ENCODE data around the gene MRPL27. TPM values are rescaled to one million over a fixed set of nuclear protein-coding genes. Genes with fewer than 3 reads are reported as not detected.
"Not testable (repeated sequence)": the region's sequence is repeated elsewhere in the genome, so short reads cannot be mapped to it uniquely, and the experiment has no call there.

Gene MRPL27
- total and polyA plus RNA-seq, 2 of the 4 experiments (the other 2 are of a cell fraction), result 176 to 202 TPM

DNA sequence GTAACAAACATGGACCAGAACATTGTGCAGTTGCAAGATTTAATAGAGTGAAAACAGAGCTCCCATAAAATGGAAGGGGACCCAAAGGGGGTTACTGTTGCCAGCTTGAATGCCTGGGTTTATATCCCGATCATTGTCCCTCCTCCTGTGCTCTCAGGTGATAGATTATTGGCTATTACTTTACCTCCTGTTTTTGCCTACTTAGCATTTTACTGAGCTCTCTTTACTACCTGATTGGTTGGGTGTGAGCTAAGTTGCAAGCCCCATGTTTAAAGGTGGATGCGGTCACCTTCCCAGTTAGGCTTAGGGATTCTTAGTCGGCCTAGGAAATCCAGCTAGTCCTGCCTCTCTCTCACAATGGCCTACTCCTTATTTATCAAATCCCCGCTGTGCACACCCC lies 32.4 kb upstream of the MRPL27 start:
- H3K4ac ChIP-seq (ENCODE audit: low read depth, low read length); H4K91ac ChIP-seq (ENCODE audit: insufficient read depth, low read depth, low read length); in situ Hi-C loops (cut with MboI; ENCODE audit: low sequenced_read_pairs); H3K9me3 ChIP-seq (ENCODE audit: control insufficient read depth, insufficient read depth, low read length); H3K9ac ChIP-seq (ENCODE audit: low read depth, low read length); H2AFZ ChIP-seq (replicated peaks; ENCODE audit: low read length, poor library complexity); H3K14ac ChIP-seq (replicated peaks; ENCODE audit: low read depth, low read length); H2BK5ac ChIP-seq (ENCODE audit: low read depth, low read length, poor library complexity, severe bottlenecking); H2BK15ac ChIP-seq (ENCODE audit: low read depth, low read length); dilution Hi-C loops (cut with HindIII; ENCODE audit: low sequenced_read_pairs, unreplicated experiment); BruUV-seq (replicated peaks); H3K79me1 ChIP-seq (ENCODE audit: low read depth in 1 of 2, low read length in 2 of 2); H3K23ac ChIP-seq (ENCODE audit: low read depth, low read length); intact Hi-C loops (cut with micrococcal nuclease); H3K9me1 ChIP-seq (ENCODE audit: insufficient read depth, low read length); H3K4me1 ChIP-seq (ENCODE audit: control insufficient read depth, insufficient read depth, low read length); H2BK120ac ChIP-seq (ENCODE audit: low read depth, low read length); H3K18ac ChIP-seq (ENCODE audit: low read depth, low read length); CTCF ChIA-PET; H4K8ac ChIP-seq (ENCODE audit: low read depth in 2 of 2, low read length in 2 of 2); H3K4me3 ChIP-seq (ENCODE audit: insufficient read depth, low read depth, low read length); H3K56ac ChIP-seq (ENCODE audit: extremely low read depth, insufficient read depth, low read length); POLR2A ChIA-PET (ENCODE audit: unreplicated experiment); H2BK20ac ChIP-seq (ENCODE audit: low read depth, low read length); ATAC-seq (ENCODE audit: low read depth); H2AK9ac ChIP-seq (replicated peaks; ENCODE audit: low read depth, low read length, poor library complexity); H4K20me1 ChIP-seq (ENCODE audit: insufficient read depth, low read length); H2AK5ac ChIP-seq (ENCODE audit: low read depth, low read length); H3K27ac ChIP-seq (ENCODE audit: insufficient read depth, low read length); DNase-seq; H4K5ac ChIP-seq (ENCODE audit: low read depth, low read length); H3K4me2 ChIP-seq (ENCODE audit: low read depth, low read length); H3K36me3 ChIP-seq (ENCODE audit: control insufficient read depth, insufficient read depth, low read length): not testable (repeated sequence)
- peak; percentile 59 for TF ChIP-seq MAFK (IDR thresholded peaks at IDR 0.05; ENCODE audit: low read depth, low read length)
- 80% methylated on average over 1 of the region's 4 CpGs; no CpG with 5 or more reads in 1 of the 2 experiments for WGBS, 2 experiments (ENCODE audit: extremely low coverage in 2 of 2, insufficient read length in 1 of 2)
- H3K27me3 ChIP-seq (ENCODE audit: control insufficient read depth, insufficient read depth, low read length), result peaks cover 35% of the 10 kb centered on the region

DNA sequence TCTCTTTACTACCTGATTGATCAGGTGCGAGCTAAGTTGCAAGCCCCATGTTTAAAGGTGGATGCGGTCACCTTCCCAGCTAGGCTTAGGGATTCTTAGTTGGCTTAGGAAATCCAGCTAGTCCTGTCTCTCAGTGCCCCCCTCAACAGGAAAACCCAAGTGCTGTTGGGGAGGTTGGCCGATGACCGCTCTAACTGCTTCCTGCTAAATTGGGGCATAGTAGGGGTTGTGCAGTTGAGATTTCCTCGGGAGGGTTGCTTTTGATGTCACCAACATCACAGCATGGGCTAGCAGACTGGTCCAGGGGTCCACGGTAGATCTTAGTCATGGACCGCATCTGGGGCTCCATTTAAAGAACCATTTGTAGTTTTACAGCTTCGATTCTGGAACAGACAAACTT lies 26.6 kb upstream of the MRPL27 start:
- H3K9me1 ChIP-seq (ENCODE audit: insufficient read depth, low read length), result not testable (repeated sequence)

More for the DNA sequence above, 26.6 kb upstream of the MRPL27 start:
- H3K9ac ChIP-seq (ENCODE audit: low read depth, low read length); H3K27ac ChIP-seq (ENCODE audit: insufficient read depth, low read length); H3K79me1 ChIP-seq (ENCODE audit: low read depth in 1 of 2, low read length in 2 of 2); intact Hi-C loops (cut with micrococcal nuclease); H2BK15ac ChIP-seq (ENCODE audit: low read depth, low read length); H3K4me2 ChIP-seq (ENCODE audit: low read depth, low read length); CTCF ChIA-PET; H3K4me3 ChIP-seq (ENCODE audit: insufficient read depth, low read depth, low read length); H2AFZ ChIP-seq (replicated peaks; ENCODE audit: low read length, poor library complexity); H3K14ac ChIP-seq (replicated peaks; ENCODE audit: low read depth, low read length); H2BK5ac ChIP-seq (ENCODE audit: low read depth, low read length, poor library complexity, severe bottlenecking); H4K5ac ChIP-seq (ENCODE audit: low read depth, low read length); BruUV-seq (replicated peaks); H4K91ac ChIP-seq (ENCODE audit: insufficient read depth, low read depth, low read length); H3K4me1 ChIP-seq (ENCODE audit: control insufficient read depth, insufficient read depth, low read length); in situ Hi-C loops (cut with MboI; ENCODE audit: low sequenced_read_pairs); POLR2A ChIA-PET (ENCODE audit: unreplicated experiment); H3K9me3 ChIP-seq (ENCODE audit: control insufficient read depth, insufficient read depth, low read length); ATAC-seq (ENCODE audit: low read depth); H2AK5ac ChIP-seq (ENCODE audit: low read depth, low read length); H3K4ac ChIP-seq (ENCODE audit: low read depth, low read length); DNase-seq; dilution Hi-C loops (cut with HindIII; ENCODE audit: low sequenced_read_pairs, unreplicated experiment); H4K8ac ChIP-seq (ENCODE audit: low read depth in 2 of 2, low read length in 2 of 2); H3K23ac ChIP-seq (ENCODE audit: low read depth, low read length); H2BK120ac ChIP-seq (ENCODE audit: low read depth, low read length); H3K36me3 ChIP-seq (ENCODE audit: control insufficient read depth, insufficient read depth, low read length); H2AK9ac ChIP-seq (replicated peaks; ENCODE audit: low read depth, low read length, poor library complexity); H3K56ac ChIP-seq (ENCODE audit: extremely low read depth, insufficient read depth, low read length); H2BK20ac ChIP-seq (ENCODE audit: low read depth, low read length); H3K18ac ChIP-seq (ENCODE audit: low read depth, low read length): not testable (repeated sequence)
- Histone ChIP-seq H3K27me3 (ENCODE audit: control insufficient read depth, insufficient read depth, low read length) (peaks cover 12% of the 10 kb centered on the region), H4K20me1 (ENCODE audit: insufficient read depth, low read length) (peaks cover 22% of the 10 kb centered on the region)
- WGBS, 2 experiments (ENCODE audit: extremely low coverage in 2 of 2, insufficient read length in 1 of 2), result 54% methylated on average over 2 of the region's 8 CpGs; no CpG with 5 or more reads in 1 of the 2 experiments
